ENCODE results near the gene CIC. TPM values are rescaled to one million over a fixed set of nuclear protein-coding genes. Genes with fewer than 3 reads are reported as not detected.
A peak's percentile ranks its signal among the peaks of the same experiment; 100 is the strongest.

Gene CIC
- total and polyA plus RNA-seq, 10 of the 15 experiments (the other 5 are each of a cell fraction or from before 2014, with no cell fraction given), result 0.18 to 50.6 (median 7.1) TPM

DNA sequence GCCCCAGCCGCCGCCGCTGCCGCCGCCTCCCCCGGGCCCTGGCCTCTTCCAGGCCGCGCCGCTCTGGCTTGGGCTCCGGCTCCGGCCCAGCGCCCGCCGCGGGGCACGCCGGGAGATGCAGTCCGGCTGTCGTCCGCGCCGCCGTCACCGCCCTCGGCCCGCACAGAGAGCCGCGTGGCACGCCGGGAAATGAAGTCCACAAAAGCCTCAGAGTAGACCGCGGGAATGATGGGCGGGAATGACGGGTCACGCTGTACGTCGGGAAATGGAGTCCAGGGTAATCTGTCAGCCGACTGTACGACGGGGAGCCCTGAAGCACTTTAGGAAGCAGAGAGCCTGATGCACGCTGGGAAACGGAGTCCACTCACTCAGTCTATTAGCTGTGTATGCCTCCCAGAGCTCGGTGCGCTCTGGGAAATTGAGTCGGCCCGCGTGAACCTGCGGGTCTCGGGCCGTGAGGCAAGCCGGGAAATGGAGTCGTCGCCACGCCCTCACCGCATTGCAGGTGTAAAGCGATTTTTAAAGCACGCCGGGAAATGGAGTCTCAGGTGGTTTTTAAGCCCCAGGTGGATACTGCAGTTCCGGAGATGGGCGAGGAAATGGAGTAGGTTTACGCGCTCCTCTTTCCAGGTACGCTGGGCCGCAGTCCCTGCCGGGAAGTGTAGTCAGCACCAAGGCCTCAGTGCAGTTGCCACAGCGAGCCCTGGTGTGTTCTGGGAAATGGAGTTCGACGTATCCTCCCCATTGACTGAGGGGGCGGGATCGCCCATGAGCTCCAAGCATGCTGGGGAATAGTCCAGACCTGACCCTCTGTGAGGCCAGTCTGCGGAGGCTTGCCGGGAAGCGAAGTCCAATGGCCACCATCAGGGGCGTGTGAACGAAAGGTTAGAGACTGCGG, 26.3 kb upstream of the CIC start, which contains the start of gene GSK3A (continued):
- TF ChIP-seq, protein P1, sequence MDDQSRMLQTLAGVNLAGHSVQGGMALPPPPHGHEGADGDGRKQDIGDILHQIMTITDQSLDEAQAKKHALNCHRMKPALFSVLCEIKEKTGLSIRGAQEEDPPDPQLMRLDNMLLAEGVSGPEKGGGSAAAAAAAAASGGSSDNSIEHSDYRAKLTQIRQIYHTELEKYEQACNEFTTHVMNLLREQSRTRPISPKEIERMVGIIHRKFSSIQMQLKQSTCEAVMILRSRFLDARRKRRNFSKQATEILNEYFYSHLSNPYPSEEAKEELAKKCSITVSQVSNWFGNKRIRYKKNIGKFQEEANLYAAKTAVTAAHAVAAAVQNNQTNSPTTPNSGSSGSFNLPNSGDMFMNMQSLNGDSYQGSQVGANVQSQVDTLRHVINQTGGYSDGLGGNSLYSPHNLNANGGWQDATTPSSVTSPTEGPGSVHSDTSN (IDR thresholded peaks at IDR 0.05; ENCODE audit: insufficient replicate concordance, low read depth, low read length), result peak; percentile 82
- TF ChIP-seq ZNF622 (IDR thresholded peaks at IDR 0.05) (no peak), NR2C2 (IDR thresholded peaks at IDR 0.05; ENCODE audit: borderline replicate concordance, control insufficient read depth, insufficient read length, low read depth) (no peak), SIN3A (IDR thresholded peaks at IDR 0.05; ENCODE audit: low read depth, low read length) (peak; percentile 71), NR2F1 (conservative IDR thresholded peaks at IDR 0.05) (peak; percentile 70; the same call in 1 of the 2 replicates), RFX5 (IDR thresholded peaks at IDR 0.05; ENCODE audit: low read depth, low read length) (no peak), GATAD2B (conservative IDR thresholded peaks at IDR 0.05; ENCODE audit: low read depth) (no peak; the same call in 1 of the 2 replicates), YBX1 (IDR thresholded peaks at IDR 0.05) (no peak), BHLHE40 (IDR thresholded peaks at IDR 0.05; ENCODE audit: borderline replicate concordance in 1 of 2, low read depth in 2 of 2, low read length in 1 of 2) (peak in 1 of 2 experiments; percentile 78; a peak in 2 of 4 replicates), CREB1 (IDR thresholded peaks at IDR 0.05; ENCODE audit: low read depth) (peak; percentile 91), TCF12 (IDR thresholded peaks at IDR 0.05; ENCODE audit: low read depth, low read length) (0 out of 2 replicates have a peak, but pooled peaks have one; percentile 6), POLR2AphosphoS5 (IDR thresholded peaks at IDR 0.05; ENCODE audit: low read length) (peak; percentile 83), MXI1 (IDR thresholded peaks at IDR 0.05; ENCODE audit: low read depth, low read length) (peak; percentile 78), SMC3 (IDR thresholded peaks at IDR 0.05; ENCODE audit: borderline replicate concordance, low read length) (no peak), YY1 (IDR thresholded peaks at IDR 0.05; ENCODE audit: low read depth, low read length) (peak; percentile 89), CHD2 (IDR thresholded peaks at IDR 0.05; ENCODE audit: borderline replicate concordance, low read depth, low read length) (peak; percentile 92), MEF2B (IDR thresholded peaks at IDR 0.05; ENCODE audit: partially characterized antibody, poor library complexity, severe bottlenecking) (peak; percentile 46), CREM (IDR thresholded peaks at IDR 0.05; ENCODE audit: low read depth) (peak; percentile 95), CEBPB (IDR thresholded peaks at IDR 0.05; ENCODE audit: borderline replicate concordance in 1 of 2, low read depth in 2 of 2, low read length in 2 of 2) (no peak), CBX5 (IDR thresholded peaks at IDR 0.05; ENCODE audit: low read depth) (no peak), RAD51 (IDR thresholded peaks at IDR 0.05) (peak; percentile 58; the same call in 1 of the 2 replicates), HCFC1 (IDR thresholded peaks at IDR 0.05; ENCODE audit: low read length) (peak; percentile 89)
- TF ChIP-seq, protein P2, sequence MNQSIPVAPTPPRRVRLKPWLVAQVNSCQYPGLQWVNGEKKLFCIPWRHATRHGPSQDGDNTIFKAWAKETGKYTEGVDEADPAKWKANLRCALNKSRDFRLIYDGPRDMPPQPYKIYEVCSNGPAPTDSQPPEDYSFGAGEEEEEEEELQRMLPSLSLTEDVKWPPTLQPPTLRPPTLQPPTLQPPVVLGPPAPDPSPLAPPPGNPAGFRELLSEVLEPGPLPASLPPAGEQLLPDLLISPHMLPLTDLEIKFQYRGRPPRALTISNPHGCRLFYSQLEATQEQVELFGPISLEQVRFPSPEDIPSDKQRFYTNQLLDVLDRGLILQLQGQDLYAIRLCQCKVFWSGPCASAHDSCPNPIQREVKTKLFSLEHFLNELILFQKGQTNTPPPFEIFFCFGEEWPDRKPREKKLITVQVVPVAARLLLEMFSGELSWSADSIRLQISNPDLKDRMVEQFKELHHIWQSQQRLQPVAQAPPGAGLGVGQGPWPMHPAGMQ (IDR thresholded peaks at IDR 0.05; ENCODE audit: borderline replicate concordance), result no peak
- TF ChIP-seq, protein P3, sequence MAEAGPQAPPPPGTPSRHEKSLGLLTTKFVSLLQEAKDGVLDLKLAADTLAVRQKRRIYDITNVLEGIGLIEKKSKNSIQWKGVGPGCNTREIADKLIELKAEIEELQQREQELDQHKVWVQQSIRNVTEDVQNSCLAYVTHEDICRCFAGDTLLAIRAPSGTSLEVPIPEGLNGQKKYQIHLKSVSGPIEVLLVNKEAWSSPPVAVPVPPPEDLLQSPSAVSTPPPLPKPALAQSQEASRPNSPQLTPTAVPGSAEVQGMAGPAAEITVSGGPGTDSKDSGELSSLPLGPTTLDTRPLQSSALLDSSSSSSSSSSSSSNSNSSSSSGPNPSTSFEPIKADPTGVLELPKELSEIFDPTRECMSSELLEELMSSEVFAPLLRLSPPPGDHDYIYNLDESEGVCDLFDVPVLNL (IDR thresholded peaks at IDR 0.05; ENCODE audit: low read depth, low read length), result peak; percentile 61
- TF ChIP-seq, protein P4, sequence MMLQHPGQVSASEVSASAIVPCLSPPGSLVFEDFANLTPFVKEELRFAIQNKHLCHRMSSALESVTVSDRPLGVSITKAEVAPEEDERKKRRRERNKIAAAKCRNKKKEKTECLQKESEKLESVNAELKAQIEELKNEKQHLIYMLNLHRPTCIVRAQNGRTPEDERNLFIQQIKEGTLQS (IDR thresholded peaks at IDR 0.05; ENCODE audit: borderline replicate concordance, extremely low read depth, low read depth, low read length), result peak; percentile 41; the same call in 1 of the 2 replicates

Data from GM12878 (cell line).